H1 (cell line): Measurements from ENCODE around the gene PPEF2. TPM values are rescaled to one million over a fixed set of nuclear protein-coding genes. Genes with fewer than 3 reads are reported as not detected.

Source experiments
- CTCF ChIA-PET: fragments of 300-600 bp; sonication (Branson Sonifier 250); formaldehyde crosslinking; loops from one replicate; lab custom pipeline; 2021; ENCODE audit not compliant: partially characterized antibody; lab: Charles Lee
- POLR2A ChIA-PET: fragments of 300-600 bp; sonication (Branson Sonifier 250); formaldehyde crosslinking; loops from one replicate; lab custom pipeline; 2021; ENCODE audit warnings: inconsistent platforms; ENCODE audit not compliant: partially characterized antibody; lab: Charles Lee
- DNase-seq, 2 experiments: peaks; one replicate each; pipeline versions ENCODE4 v3.0.0 to v3.0.0-alpha.2; 2010 to 2022; ENCODE audit warnings: low spot score in 2 of 2, low read depth in 1 of 2, mixed read lengths in 1 of 2
- FAIRE-seq: peaks from 2 replicates; lab custom pipeline; 2011; peaks lifted over from hg19 to GRCh38; lab: Jason Lieb, UNC
- H2AFZ ChIP-seq: 2 replicates; pipeline ENCODE4 v1.8.1; 2012; ENCODE audit warnings: low read length, inconsistent platforms
- H2AK5ac ChIP-seq: 2 replicates; pipeline ENCODE4 v1.6.1; 2013; ENCODE audit warnings: low read depth, low read length
- H2BK120ac ChIP-seq: replicated peaks from 2 replicates; pipeline ENCODE3; 2013; ENCODE audit warnings: low read depth, low read length, inconsistent platforms
- H2BK12ac ChIP-seq: 2 replicates; pipeline ENCODE4 v1.6.1; 2013; ENCODE audit warnings: low read depth, low read length
- H2BK15ac ChIP-seq: 2 replicates; pipeline ENCODE4 v1.6.1; 2013; ENCODE audit warnings: low read length
- H2BK20ac ChIP-seq: 2 replicates; pipeline ENCODE4 v1.6.1; 2013; ENCODE audit warnings: low read length
- H2BK5ac ChIP-seq: 2 replicates; pipeline ENCODE4 v1.6.1; 2013; ENCODE audit warnings: low read depth, low read length
- H3K14ac ChIP-seq: 2 replicates; pipeline ENCODE4 v1.6.1; 2013; ENCODE audit warnings: inconsistent platforms; ENCODE audit not compliant: insufficient read length
- H3K18ac ChIP-seq: 2 replicates; pipeline ENCODE4 v1.6.1; 2013; ENCODE audit warnings: low read length; ENCODE audit errors: extremely low read depth
- H3K23ac ChIP-seq: 2 replicates; pipeline ENCODE4 v1.6.1; 2013; ENCODE audit warnings: inconsistent platforms; ENCODE audit not compliant: insufficient read length
- H3K23me2 ChIP-seq: 2 replicates; pipeline ENCODE4 v1.6.1; 2013; ENCODE audit warnings: low read depth, low read length
- H3K27ac ChIP-seq: 2 replicates; pipeline ENCODE4 v1.6.1; 2011; ENCODE audit warnings: low read depth, low read length, inconsistent platforms
- H3K27me3 ChIP-seq, 4 experiments: replicated peaks in 1 of 4; 1 replicate in 1 of 4; 2 replicates in 3 of 4; pipeline versions ENCODE4 v1.6.1 to v1.8.1; 2011 to 2013; ENCODE audit warnings: low read length in 3 of 4, mild to moderate bottlenecking in 3 of 4, inconsistent platforms in 2 of 4, mixed read lengths in 2 of 4, moderate library complexity in 1 of 4; ENCODE audit not compliant: control insufficient read depth in 3 of 4, insufficient read depth in 3 of 4; ENCODE audit errors: extremely low read depth in 1 of 4
- H3K36me3 ChIP-seq, 4 experiments: 2 replicates each; pipeline versions ENCODE4 v1.6.1 to v1.8.1; 2011 to 2013; ENCODE audit warnings: mild to moderate bottlenecking in 4 of 4, low read length in 3 of 4, moderate library complexity in 2 of 4, control low read depth in 1 of 4, inconsistent platforms in 1 of 4; ENCODE audit not compliant: insufficient read depth in 4 of 4, control insufficient read depth in 2 of 4
- H3K4ac ChIP-seq: replicated peaks from 2 replicates; pipeline ENCODE3; 2013; ENCODE audit warnings: low read length, low read depth, mixed read lengths, inconsistent platforms; ENCODE audit not compliant: insufficient read length
- H3K4me1 ChIP-seq, 4 experiments: replicated peaks in 1 of 4; 1 replicate in 1 of 4; 2 replicates in 3 of 4; pipeline versions ENCODE4 v1.6.1 to v1.8.1; 2011 to 2013; ENCODE audit warnings: low read length in 3 of 4, inconsistent platforms in 2 of 4, mixed read lengths in 1 of 4; ENCODE audit not compliant: insufficient read depth in 4 of 4, control insufficient read depth in 3 of 4
- H3K4me2 ChIP-seq, 2 experiments: 2 replicates each; pipeline versions ENCODE4 v1.6.1 to v1.8.1; 2011 to 2013; ENCODE audit warnings: low read depth in 2 of 2, low read length in 2 of 2, control low read depth in 1 of 2, inconsistent platforms in 1 of 2, mild to moderate bottlenecking in 1 of 2; ENCODE audit not compliant: insufficient read depth in 1 of 2
- H3K4me3 ChIP-seq, 4 experiments: fragments of 200-600, 300-600 bp in 1 of 4; sonication (generic), shearing (Covaris generic), sonication (Bioruptor Twin) in 1 of 4; 2 replicates each; pipeline versions ENCODE4 v1.5.1 to v1.8.1; 2011 to 2016; ENCODE audit warnings: low read length in 4 of 4, low read depth in 3 of 4, control low read depth in 2 of 4, inconsistent platforms in 2 of 4, mild to moderate bottlenecking in 2 of 4, mixed read lengths in 1 of 4, moderate library complexity in 1 of 4; ENCODE audit not compliant: insufficient read depth in 2 of 4; ENCODE audit errors: extremely low read depth in 1 of 4
- H3K56ac ChIP-seq: replicated peaks from 2 replicates; pipeline ENCODE3; 2013; ENCODE audit warnings: low read depth, mild to moderate bottlenecking, mixed read lengths, low read length, inconsistent platforms; ENCODE audit not compliant: insufficient read length
- H3K79me1 ChIP-seq: 2 replicates; pipeline ENCODE4 v1.6.1; 2013; ENCODE audit warnings: low read depth, low read length, control low read depth
- H3K79me2 ChIP-seq, 2 experiments: 2 replicates each; pipeline versions ENCODE4 v1.6.1 to v1.8.1; 2012 to 2013; ENCODE audit warnings: low read length in 2 of 2, mild to moderate bottlenecking in 2 of 2, inconsistent platforms in 1 of 2; ENCODE audit not compliant: insufficient read depth in 2 of 2, control insufficient read depth in 1 of 2
- H3K9ac ChIP-seq, 4 experiments: replicated peaks in 1 of 4; 1 replicate in 1 of 4; 2 replicates in 3 of 4; pipeline versions ENCODE4 v1.6.1 to v1.8.1; 2011 to 2013; ENCODE audit warnings: low read depth in 3 of 4, low read length in 3 of 4, control low read depth in 2 of 4, mild to moderate bottlenecking in 2 of 4, moderate library complexity in 2 of 4, inconsistent platforms in 1 of 4; ENCODE audit errors: extremely low read depth in 1 of 4
- H3K9me3 ChIP-seq, 2 experiments: 2 replicates each; pipeline versions ENCODE4 v1.6.1 to v1.8.1; 2012 to 2013; ENCODE audit warnings: mild to moderate bottlenecking in 2 of 2, moderate library complexity in 2 of 2, control low read depth in 1 of 2, inconsistent platforms in 1 of 2, low read depth in 1 of 2, low read length in 1 of 2, mixed read lengths in 1 of 2; ENCODE audit not compliant: insufficient read depth in 2 of 2
- H4K20me1 ChIP-seq, 2 experiments: replicated peaks in 1 of 2; 2 replicates each; pipeline versions ENCODE3 to v1.8.1; 2011 to 2013; ENCODE audit warnings: inconsistent platforms in 2 of 2, low read length in 2 of 2, mild to moderate bottlenecking in 1 of 2; ENCODE audit not compliant: insufficient read depth in 2 of 2, control insufficient read depth in 1 of 2
- H4K5ac ChIP-seq: 2 replicates; pipeline ENCODE4 v1.6.1; 2013; ENCODE audit warnings: low read length, low read depth, mixed read lengths, inconsistent platforms; ENCODE audit not compliant: insufficient read length
- H4K8ac ChIP-seq: 2 replicates; pipeline ENCODE4 v1.8.0; 2013; ENCODE audit warnings: mild to moderate bottlenecking, moderate library complexity, low read length, inconsistent platforms; ENCODE audit not compliant: insufficient read depth; ENCODE audit errors: extremely low read depth
- H4K91ac ChIP-seq: replicated peaks from 2 replicates; pipeline ENCODE3; 2013; ENCODE audit warnings: low read length, mixed read lengths, inconsistent platforms; ENCODE audit not compliant: insufficient read length
- BACH1 ChIP-seq: IDR thresholded peaks from 2 replicates; pipeline ENCODE4 v1.6.1; 2012; ENCODE audit warnings: low read length, improper control_type of control experiment
- EZH2 ChIP-seq: fragments of 200-600 bp; sonication (generic); IDR thresholded peaks from 2 replicates; pipeline ENCODE4 v1.7.1; 2012; ENCODE audit warnings: low read depth, mild to moderate bottlenecking, moderate library complexity, low read length, inconsistent platforms; ENCODE audit not compliant: severe bottlenecking
- NANOG ChIP-seq: IDR thresholded peaks from 2 replicates; pipeline ENCODE4 v1.6.1; 2011; ENCODE audit warnings: low read length, low read depth, mild to moderate bottlenecking, inconsistent platforms; ENCODE audit not compliant: insufficient read depth, poor library complexity, severe bottlenecking
- RAD21 ChIP-seq, 2 experiments: IDR thresholded peaks in 1 of 2; conservative IDR thresholded peaks in 1 of 2; 2 replicates each; pipeline ENCODE4 v1.6.1; 2011; ENCODE audit warnings: low read depth in 2 of 2, low read length in 2 of 2, improper control_type of control experiment in 1 of 2, inconsistent platforms in 1 of 2, mild to moderate bottlenecking in 1 of 2, moderate library complexity in 1 of 2
- SP1 ChIP-seq: IDR thresholded peaks from 2 replicates; pipeline ENCODE4 v1.6.1; 2011; ENCODE audit warnings: low read depth, low read length
- WGBS, 2 experiments: shearing (Covaris generic) in 1 of 2; methylation state at CpG; one replicate each; pipeline versions ENCODE4 v1.1.6 to v1.1.7; 2013 to 2015; ENCODE audit warnings: low lambda C conversion rate in 2 of 2, mixed read lengths in 2 of 2, inconsistent platforms in 1 of 2, low coverage in 1 of 2, missing lambda C conversion rate in 1 of 2; ENCODE audit not compliant: insufficient replicate concordance in 2 of 2, insufficient coverage in 1 of 2, insufficient read length in 1 of 2; ENCODE audit errors: extremely low coverage in 1 of 2, missing lambda C conversion rate in 1 of 2; 5-methylcytosine and 5-hydroxymethylcytosine counted together
- polyA plus RNA-seq, 7 experiments: library from polyadenylated mRNA; depleted of rRNA in 3 of 7; stranded (reverse) in 5 of 7; unstranded in 2 of 7; fragments of >200 nt in 5 of 7; fragments of 200-250 nt in 2 of 7; gene quantifications; 1 replicate in 5 of 7; 2 replicates in 1 of 7; 4 replicates in 1 of 7; pipeline versions ENCODE4 v1.2.1 to v1.2.3, GENCODE V29; 2011 to 2013; ENCODE audit warnings: missing spikeins in 2 of 7, mixed read lengths in 2 of 7
- total RNA-seq: library from RNA; stranded (reverse); fragmentation: NEBNext Ultra II Directional; extraction: Animal tissue kit (Norgen Biotek cat#: 25700); gene quantifications from 2 replicates; pipeline ENCODE4 v1.2.1, GENCODE V29; 2021

Gene PPEF2
- total and polyA plus RNA-seq, 2 of the 8 experiments (the other 6 are each of a cell fraction or from before 2014, with no cell fraction given) = not detected

DNA sequence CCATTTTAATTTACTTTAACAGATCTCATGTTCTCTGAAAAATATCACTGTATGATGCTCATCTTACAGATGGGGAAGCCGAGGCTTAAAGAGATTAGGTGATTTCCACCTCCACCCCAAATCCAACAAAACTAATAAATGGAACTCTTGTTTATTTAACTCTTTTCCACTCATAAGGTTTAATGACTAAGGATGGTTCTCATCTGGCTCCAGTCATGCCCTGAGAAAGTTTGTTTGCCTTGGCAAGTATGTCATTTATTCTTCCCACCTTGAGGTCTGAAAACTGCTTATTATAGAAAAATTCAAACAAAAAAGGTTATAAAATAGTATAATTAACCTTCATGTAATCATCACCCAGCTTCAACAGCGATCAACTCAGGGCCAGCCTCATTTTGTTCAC, 56.3 kb downstream of the PPEF2 start:
- H2AK5ac ChIP-seq = no peak overlapping the region
- no peak overlapping the region for H2AFZ ChIP-seq
- H4K20me1 ChIP-seq = no peaks in the 10 kb centered on the region
- H3K4ac ChIP-seq = no peak overlapping the region
- peaks cover 0 to 9% (median 6%) of the 10 kb centered on the region in 4 experiments; a peak in 4 of 7 replicates for H3K4me1 ChIP-seq
- H2BK20ac ChIP-seq = no peak overlapping the region
- no peak overlapping the region for H3K23ac ChIP-seq
- H4K5ac ChIP-seq = no peak overlapping the region
- no peak overlapping the region for H3K14ac ChIP-seq
- no peaks in the 10 kb centered on the region for H3K9me3 ChIP-seq
- H3K79me2 ChIP-seq = no peaks in the 10 kb centered on the region
- H2BK120ac ChIP-seq = no peak overlapping the region
- no peak overlapping the region for H3K18ac ChIP-seq
- TF ChIP-seq SP1 (no peak), EZH2 (no peak), NANOG (no peak), RAD21 (IDR thresholded peaks at IDR 0.05 in 1 of 2, conservative IDR thresholded peaks at IDR 0.05 in 1 of 2; ENCODE audit: low read depth in 2 of 2, low read length in 2 of 2) (no peak), BACH1 (no peak)
- H3K27ac ChIP-seq = no peak overlapping the region
- 95% methylated on average over 2 of the region's 2 CpGs; no CpG with 5 or more reads in 1 of the 2 experiments for WGBS, 2 experiments
- H3K4me3 ChIP-seq = no peak overlapping the region
- no peak overlapping the region for H4K8ac ChIP-seq
- FAIRE-seq (no peak), DNase-seq (no peak)
- CTCF ChIA-PET = no interaction called here
- no peak overlapping the region for H3K9ac ChIP-seq
- no peak overlapping the region for H2BK5ac ChIP-seq
- H3K79me1 ChIP-seq = no peaks in the 10 kb centered on the region
- H3K56ac ChIP-seq = no peak overlapping the region
- H4K91ac ChIP-seq = no peak overlapping the region
- H3K23me2 ChIP-seq = no peaks in the 10 kb centered on the region
- H2BK12ac ChIP-seq = no peak overlapping the region
- H3K36me3 ChIP-seq = no peaks in the 10 kb centered on the region
- H2BK15ac ChIP-seq = no peak overlapping the region
- POLR2A ChIA-PET = no interaction called here
- H3K27me3 ChIP-seq = peaks cover 0 to 2% (median 0%) of the 10 kb centered on the region in 4 experiments; a peak in 1 of 7 replicates
- H3K4me2 ChIP-seq = no peak overlapping the region
